ENCODE measurements around the gene AGBL4. TPM values are rescaled to one million over a fixed set of nuclear protein-coding genes. Genes with fewer than 3 reads are reported as not detected.

AGBL4 gene
- polyA plus RNA-seq, 3 donors, result 0.05 TPM; not detected in 2

- Histone ChIP-seq H3K9ac (ENCODE audit: insufficient read depth, low read length, poor library complexity, severe bottlenecking) (no peak overlapping the region), H3K27me3 (ENCODE audit: control insufficient read depth in 2 of 2, insufficient read depth in 2 of 2, low read length in 2 of 2) (no peaks in the 10 kb centered on the region), H2AFZ (ENCODE audit: insufficient read depth, low read depth, low read length, poor library complexity, severe bottlenecking) (no peak overlapping the region), H3K4me1 (ENCODE audit: control insufficient read depth in 1 of 2, insufficient read depth in 2 of 2, low read length in 2 of 2) (no peaks in the 10 kb centered on the region), H3K36me3 (replicated peaks in 1 of 2; ENCODE audit: control insufficient read depth in 1 of 2, insufficient read depth in 2 of 2, low read length in 2 of 2) (no peaks in the 10 kb centered on the region), H4K20me1 (ENCODE audit: insufficient read depth, low read length) (no peaks in the 10 kb centered on the region), H3K4me3 (replicated peaks in 1 of 3; ENCODE audit: low read depth in 2 of 3, low read length in 3 of 3) (no peak overlapping the region), H3K27ac (ENCODE audit: low read depth in 1 of 2, low read length in 2 of 2) (no peak overlapping the region), H3K79me2 (ENCODE audit: insufficient read depth, low read length) (no peaks in the 10 kb centered on the region), H3K9me3 (replicated peaks in 1 of 2; ENCODE audit: control insufficient read depth in 1 of 2, insufficient read depth in 1 of 2, low read length in 2 of 2) (no peaks in the 10 kb centered on the region), H3K4me2 (replicated peaks; ENCODE audit: extremely low read depth, low read length, poor library complexity, severe bottlenecking) (no peak overlapping the region)
- H3K4me1 Mint-ChIP-seq, result no peaks in the 10 kb centered on the region
- H3K9me3 Mint-ChIP-seq, result peaks cover 0 to 2% (median 0%) of the 10 kb centered on the region in 7 donors
- H3K27me3 Mint-ChIP-seq (ENCODE audit: low read depth in 3 of 3), result peaks cover 0 to 1% (median 0%) of the 10 kb centered on the region in 3 donors
- H3K27ac Mint-ChIP-seq, result no peak overlapping the region
- no peak for TF ChIP-seq CTCF (IDR thresholded peaks at IDR 0.05)
- no peak overlapping the region for H3K4me3 Mint-ChIP-seq
- no peaks in the 10 kb centered on the region for H3K36me3 Mint-ChIP-seq
- no peak for DNase-seq
- intact Hi-C loops (cut with micrococcal nuclease), result no loop called here
Observed at GRCh38 chr1:49854741-49855140, 169.0 kb downstream of the AGBL4 start.

GRCh38 chr1:49842596-49842995, 181.2 kb downstream of the AGBL4 start:
- H3K27me3 ChIP-seq (ENCODE audit: control insufficient read depth in 2 of 2, insufficient read depth in 2 of 2, low read length in 2 of 2), result no peaks in the 10 kb centered on the region
- intact Hi-C loops (cut with micrococcal nuclease), result no loop called here
- H3K4me3 ChIP-seq (replicated peaks in 1 of 3; ENCODE audit: low read depth in 2 of 3, low read length in 3 of 3), result no peak overlapping the region
- H4K20me1 ChIP-seq (ENCODE audit: insufficient read depth, low read length), result no peaks in the 10 kb centered on the region
- H2AFZ ChIP-seq (ENCODE audit: insufficient read depth, low read depth, low read length, poor library complexity, severe bottlenecking), result no peak overlapping the region
- no peak for DNase-seq
- TF ChIP-seq CTCF (IDR thresholded peaks at IDR 0.05), result no peak
- peaks cover 26 to 40% (median 34%) of the 10 kb centered on the region in 7 donors for H3K9me3 Mint-ChIP-seq
- H3K27ac Mint-ChIP-seq, result no peak overlapping the region
- no peak overlapping the region for H3K9ac ChIP-seq (ENCODE audit: insufficient read depth, low read length, poor library complexity, severe bottlenecking)
- H3K4me3 Mint-ChIP-seq, result no peak overlapping the region
- H3K4me1 Mint-ChIP-seq, result no peaks in the 10 kb centered on the region
- no peak overlapping the region for H3K27ac ChIP-seq (ENCODE audit: low read depth in 1 of 2, low read length in 2 of 2)
- peaks cover 0 to 3% (median 0%) of the 10 kb centered on the region in 3 donors for H3K27me3 Mint-ChIP-seq (ENCODE audit: low read depth in 3 of 3)
- H3K36me3 ChIP-seq (replicated peaks in 1 of 2; ENCODE audit: control insufficient read depth in 1 of 2, insufficient read depth in 2 of 2, low read length in 2 of 2), result no peaks in the 10 kb centered on the region
- no peaks in the 10 kb centered on the region for H3K4me1 ChIP-seq (ENCODE audit: control insufficient read depth in 1 of 2, insufficient read depth in 2 of 2, low read length in 2 of 2)
- H3K9me3 ChIP-seq (replicated peaks in 1 of 2; ENCODE audit: control insufficient read depth in 1 of 2, insufficient read depth in 1 of 2, low read length in 2 of 2), result peaks cover 38 to 44% of the 10 kb centered on the region in 2 donors
- no peak overlapping the region for H3K4me2 ChIP-seq (replicated peaks; ENCODE audit: extremely low read depth, low read length, poor library complexity, severe bottlenecking)
- no CpG with 5 or more reads among the region's 2 CpGs for WGBS (ENCODE audit: insufficient coverage)
- H3K79me2 ChIP-seq (ENCODE audit: insufficient read depth, low read length), result no peaks in the 10 kb centered on the region
- H3K36me3 Mint-ChIP-seq, result no peaks in the 10 kb centered on the region
